CD4-positive, alpha-beta memory T cell (primary cell): ENCODE measurements around the gene DNAJC30. TPM values are rescaled to one million over a fixed set of nuclear protein-coding genes. Genes with fewer than 3 reads are reported as not detected.

Experiments
- CTCF ChIA-PET: fragments of 350-600 bp; sonication (Branson Sonifier 250); formaldehyde crosslinking; loops from one replicate; lab custom pipeline; 2021; ENCODE audit warnings: inconsistent platforms; ENCODE audit not compliant: partially characterized antibody; lab: Charles Lee
- POLR2A ChIA-PET: fragments of 350-600 bp; sonication (Branson Sonifier 250); formaldehyde crosslinking; loops from one replicate; lab custom pipeline; 2021; ENCODE audit not compliant: partially characterized antibody; lab: Charles Lee
- DNase-seq, 5 donors: peaks; one replicate each; pipeline versions ENCODE4 v3.0.0 to v3.0.0-alpha.2; 2020 to 2022; ENCODE audit warnings: mixed read lengths in 1 of 5
- H3K27ac ChIP-seq: one replicate; pipeline ENCODE4 v1.7.0; 2013; ENCODE audit warnings: low read depth, low read length
- H3K27me3 ChIP-seq: 2 replicates; pipeline ENCODE4 v1.7.0; 2013; ENCODE audit warnings: mild to moderate bottlenecking, low read length, moderate library complexity; ENCODE audit not compliant: insufficient read depth
- H3K36me3 ChIP-seq: 2 replicates; pipeline ENCODE4 v1.7.0; 2013; ENCODE audit warnings: mild to moderate bottlenecking, low read length, moderate library complexity; ENCODE audit not compliant: insufficient read depth
- H3K4me1 ChIP-seq: 2 replicates; pipeline ENCODE4 v1.7.0; 2013; ENCODE audit warnings: mild to moderate bottlenecking, low read length, moderate library complexity; ENCODE audit not compliant: insufficient read depth
- H3K4me3 ChIP-seq, 2 donors: one replicate each; pipeline ENCODE4 v1.7.0; 2013; ENCODE audit warnings: low read length in 2 of 2, mild to moderate bottlenecking in 1 of 2
- H3K9me3 ChIP-seq, 2 donors: one replicate each; pipeline ENCODE4 v1.7.0; 2013; ENCODE audit warnings: low read length in 2 of 2, control low read depth in 1 of 2; ENCODE audit not compliant: control insufficient read depth in 1 of 2
- H3K27ac Mint-ChIP-seq, 7 donors: one replicate each; pipeline ENCODE4 v1.8.0; 2020 to 2021; ENCODE audit warnings: mixed read lengths in 7 of 7, mild to moderate bottlenecking in 6 of 7, inconsistent platforms in 3 of 7, moderate library complexity in 3 of 7
- H3K27me3 Mint-ChIP-seq, 2 donors: one replicate each; pipeline ENCODE4 v1.8.0; 2020 to 2021; ENCODE audit warnings: mixed read lengths in 2 of 2
- H3K36me3 Mint-ChIP-seq, 2 donors: one replicate each; pipeline ENCODE4 v1.8.0; 2020 to 2021; ENCODE audit warnings: mixed read lengths in 2 of 2, inconsistent platforms in 1 of 2, mild to moderate bottlenecking in 1 of 2
- H3K4me1 Mint-ChIP-seq, 4 donors: one replicate each; pipeline ENCODE4 v1.8.0; 2020 to 2021; ENCODE audit warnings: mixed read lengths in 4 of 4, mild to moderate bottlenecking in 1 of 4
- H3K4me3 Mint-ChIP-seq, 8 donors: one replicate each; pipeline ENCODE4 v1.8.0; 2020 to 2021; ENCODE audit warnings: mixed read lengths in 8 of 8, mild to moderate bottlenecking in 7 of 8, moderate library complexity in 6 of 8, inconsistent platforms in 3 of 8
- H3K9me3 Mint-ChIP-seq, 8 donors: one replicate each; pipeline ENCODE4 v1.8.0; 2020 to 2021; ENCODE audit warnings: mixed read lengths in 8 of 8, mild to moderate bottlenecking in 5 of 8, inconsistent platforms in 3 of 8, moderate library complexity in 1 of 8
- intact Hi-C: fragments of 100-400 bp; cut with micrococcal nuclease; formaldehyde crosslinking; loops from one replicate; pipeline ENCODE4 v1.15.1; 2023
- polyA plus RNA-seq, 2 donors: library from polyadenylated mRNA; unstranded; fragments of 300-500 nt; fragmentation: Illumina TruSeq; gene quantifications; one replicate each; pipeline ENCODE4 v1.2.3, GENCODE V29; 2021
- total RNA-seq, 2 experiments: library from RNA; stranded (reverse); gene quantifications; one replicate each; pipeline ENCODE4 v1.2.3, GENCODE V29; 2021

DNAJC30 gene
- total and polyA plus RNA-seq, 4 experiments from 2014 or later, result 8.3 to 16.5 (median 12.8) TPM

DNA sequence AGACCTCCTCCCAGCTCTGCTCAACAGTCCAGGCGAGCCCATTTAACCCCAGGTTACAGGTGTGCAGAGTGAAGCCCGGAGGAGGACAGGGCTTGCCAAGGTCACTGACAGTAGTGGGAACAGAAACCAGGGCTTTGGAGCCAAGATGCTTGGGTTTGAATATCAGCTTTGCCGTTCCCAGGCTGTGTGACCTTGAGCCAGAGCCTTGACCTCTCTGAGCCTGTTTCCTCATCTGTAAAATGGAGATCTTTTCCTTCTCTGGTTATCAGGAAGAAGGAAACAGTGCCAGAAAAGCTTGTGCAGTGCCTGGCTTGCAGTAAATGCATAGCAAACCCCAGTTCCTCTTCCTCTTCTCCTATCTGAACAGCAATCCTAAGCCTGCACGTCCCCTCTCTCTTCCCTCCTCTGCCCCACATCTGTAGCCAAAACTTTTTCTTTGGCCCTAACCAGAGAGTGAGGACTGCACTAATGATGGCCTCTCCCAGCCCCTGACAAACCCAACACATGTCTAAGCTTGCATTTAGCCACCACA is 37.5 kb downstream of the DNAJC30 start:
- peaks cover 0 to 6% (median under 1%) of the 10 kb centered on the region in 4 donors for H3K4me1 Mint-ChIP-seq
- DNase-seq, result no peak
- H3K4me3 Mint-ChIP-seq, result no peak overlapping the region
- peaks cover 11% of the 10 kb centered on the region for H3K27me3 ChIP-seq
- H3K27ac Mint-ChIP-seq, result no peak overlapping the region
- H3K4me3 ChIP-seq, result no peak overlapping the region
- intact Hi-C loops, result no loop called here
- H3K4me1 ChIP-seq, result peaks cover 9% of the 10 kb centered on the region
- peaks cover 0 to 15% (median 6%) of the 10 kb centered on the region in 8 donors for H3K9me3 Mint-ChIP-seq
- ChIA-PET CTCF (interaction anchor here (1.0 to 1.3 kb wide), 2 partner anchors 80 to 89 kb away, joined by 3 to 4 read pairs; no protein-coding TSS in a partner anchor), POLR2A (no interaction called here)
- peaks cover 0 to 5% of the 10 kb centered on the region in 2 donors for H3K9me3 ChIP-seq
- H3K27me3 Mint-ChIP-seq, result peaks cover 31 to 37% of the 10 kb centered on the region in 2 donors
- no peaks in the 10 kb centered on the region for H3K36me3 ChIP-seq
- H3K36me3 Mint-ChIP-seq, result no peaks in the 10 kb centered on the region
- H3K27ac ChIP-seq, result no peak overlapping the region

DNA sequence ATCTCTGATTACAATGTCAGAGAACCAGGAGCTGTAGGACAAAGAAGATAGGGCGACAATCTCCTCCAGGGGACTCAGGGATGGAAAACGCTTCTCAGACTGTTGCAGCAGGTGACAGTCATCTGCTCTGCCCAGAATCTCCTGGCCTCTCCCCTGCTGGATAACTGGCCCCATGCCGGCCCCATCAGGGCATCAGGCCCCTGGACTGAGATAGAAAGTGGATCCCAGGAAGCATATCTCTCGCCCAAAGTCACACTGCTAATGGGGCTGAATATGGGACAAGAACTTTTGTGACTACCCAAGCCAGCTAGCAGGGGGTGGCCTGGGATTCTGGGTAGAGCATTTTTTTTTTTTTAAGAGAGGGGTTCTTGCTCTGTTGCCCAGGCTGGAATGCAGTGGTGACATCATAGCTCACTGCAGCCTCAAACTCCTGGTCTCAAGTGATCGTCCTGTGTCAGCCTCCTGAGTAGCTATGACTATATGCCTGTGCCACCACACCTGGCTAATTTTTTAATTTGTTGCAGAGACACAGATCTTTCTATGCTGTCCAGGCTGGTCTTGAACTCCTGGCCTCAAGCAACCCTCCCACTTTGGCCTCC is 38.5 kb downstream of the DNAJC30 start:
- peaks cover 10% of the 10 kb centered on the region for H3K27me3 ChIP-seq
- H3K9me3 Mint-ChIP-seq, result peaks cover 0 to 15% (median 6%) of the 10 kb centered on the region in 8 donors
- intact Hi-C loops, result no loop called here
- no peak overlapping the region for H3K27ac ChIP-seq
- ChIA-PET POLR2A (no interaction called here), CTCF (interaction anchor here (1.0 kb wide), 1 partner anchor 81 kb away, joined by 3 read pairs; no protein-coding TSS in a partner anchor)
- peaks cover 0 to 6% (median under 1%) of the 10 kb centered on the region in 4 donors for H3K4me1 Mint-ChIP-seq
- no peak overlapping the region for H3K4me3 Mint-ChIP-seq
- H3K36me3 ChIP-seq, result no peaks in the 10 kb centered on the region
- peaks cover 26 to 31% of the 10 kb centered on the region in 2 donors for H3K27me3 Mint-ChIP-seq
- H3K9me3 ChIP-seq, result peaks cover 0 to 5% of the 10 kb centered on the region in 2 donors
- DNase-seq, result no peak
- H3K36me3 Mint-ChIP-seq, result no peaks in the 10 kb centered on the region
- H3K27ac Mint-ChIP-seq, result no peak overlapping the region
- no peak overlapping the region for H3K4me3 ChIP-seq
- H3K4me1 ChIP-seq, result peaks cover 9% of the 10 kb centered on the region

DNA sequence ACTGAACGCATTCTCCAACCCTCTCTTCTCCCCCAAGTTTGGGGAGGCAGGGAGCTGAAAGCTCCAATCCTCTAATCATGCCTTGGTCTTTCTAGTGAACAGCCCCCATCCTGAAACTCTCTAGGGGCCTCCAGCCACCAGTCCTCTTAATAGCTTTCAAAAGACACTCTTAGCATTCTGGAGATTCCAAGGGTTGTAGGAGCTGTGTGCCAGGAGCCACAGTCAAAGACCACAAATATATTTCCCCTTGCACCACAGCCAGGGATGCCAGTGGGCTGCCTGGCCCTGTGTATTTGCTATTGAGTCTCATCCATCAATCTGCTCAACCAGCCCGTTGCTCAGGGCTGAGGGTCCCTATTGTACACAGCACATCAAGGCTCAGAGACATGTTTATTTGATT is 40.4 kb downstream of the DNAJC30 start:
- H3K27ac Mint-ChIP-seq, result no peak overlapping the region
- H3K36me3 ChIP-seq, result no peaks in the 10 kb centered on the region
- H3K27ac ChIP-seq, result no peak overlapping the region
- H3K4me1 Mint-ChIP-seq, result no peaks in the 10 kb centered on the region
- ChIA-PET POLR2A (interaction anchor here (0.6 kb wide), 1 partner anchor 199 kb away, joined by 3 read pairs; no protein-coding TSS in a partner anchor), CTCF (no interaction called here)
- H3K4me3 ChIP-seq, result no peak overlapping the region
- H3K27me3 Mint-ChIP-seq, result peaks cover 18 to 24% of the 10 kb centered on the region in 2 donors
- H3K4me1 ChIP-seq, result peaks cover under 1% of the 10 kb centered on the region
- H3K9me3 ChIP-seq, result peaks cover 0 to 5% of the 10 kb centered on the region in 2 donors
- H3K4me3 Mint-ChIP-seq, result no peak overlapping the region
- intact Hi-C loops, result no loop called here
- no peak for DNase-seq
- no peaks in the 10 kb centered on the region for H3K36me3 Mint-ChIP-seq
- no peaks in the 10 kb centered on the region for H3K27me3 ChIP-seq
- H3K9me3 Mint-ChIP-seq, result peaks cover 0 to 15% (median 6%) of the 10 kb centered on the region in 8 donors

DNA sequence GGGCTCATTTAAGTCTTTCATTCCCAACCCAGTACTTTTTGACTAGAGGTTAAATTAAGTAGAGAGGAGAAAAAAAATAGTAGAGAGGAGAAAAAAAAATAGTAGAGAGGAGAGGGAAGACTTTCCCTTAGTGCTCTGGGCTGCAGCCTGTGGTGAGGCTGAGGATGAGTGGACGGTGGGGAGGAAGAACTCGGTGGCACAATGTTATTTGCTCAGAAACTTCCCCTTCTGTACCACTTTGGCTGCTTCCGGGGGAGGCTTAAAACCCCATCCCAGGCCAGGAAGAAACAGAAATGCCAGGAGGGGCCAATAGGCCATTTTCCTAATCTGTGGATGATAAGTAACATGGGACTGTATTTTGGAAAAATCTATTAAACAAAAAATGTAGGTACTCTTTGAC is 44.3 kb downstream of the DNAJC30 start:
- H3K36me3 Mint-ChIP-seq, result no peaks in the 10 kb centered on the region

DNA sequence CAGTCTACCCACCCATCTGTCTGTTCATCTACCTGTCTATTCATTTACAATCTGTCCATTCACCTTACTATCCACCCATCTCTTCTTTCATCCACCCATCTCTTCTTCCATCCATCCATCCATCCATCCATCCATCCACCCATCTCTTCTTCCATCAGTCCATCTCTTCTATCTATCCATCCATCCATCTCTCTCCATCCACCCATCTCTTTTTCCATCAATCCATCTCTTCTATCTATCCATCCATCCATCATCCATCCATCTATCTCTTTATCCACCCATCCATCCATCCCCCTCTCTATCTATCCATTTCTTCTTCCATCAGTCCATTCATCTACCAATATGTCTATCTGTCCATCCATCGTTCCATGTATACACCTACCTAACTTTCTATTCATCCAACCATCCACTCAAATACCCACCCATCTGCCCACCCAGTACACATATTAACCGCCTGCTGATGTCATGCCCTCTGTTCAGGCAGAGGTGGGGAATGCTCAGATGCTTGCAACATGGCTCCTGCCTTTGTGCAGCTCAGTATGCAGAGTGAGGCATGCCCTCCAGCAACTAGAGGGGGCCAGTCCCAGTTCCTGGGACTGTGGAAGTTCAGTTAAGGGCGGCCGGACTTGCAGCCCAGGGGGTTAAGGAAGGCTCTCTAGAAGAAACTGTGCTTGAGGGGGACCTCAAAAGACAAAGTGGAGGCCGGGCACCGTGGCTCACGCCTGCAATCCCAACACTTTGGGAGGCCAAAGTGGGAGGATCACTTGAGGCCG is 47.6 kb downstream of the DNAJC30 start:
- no peaks in the 10 kb centered on the region for H3K27me3 ChIP-seq
- ChIA-PET POLR2A (no interaction called here), CTCF (no interaction called here)
- no peaks in the 10 kb centered on the region for H3K36me3 ChIP-seq
- no peak overlapping the region for H3K27ac ChIP-seq
- DNase-seq, result no peak
- H3K9me3 ChIP-seq, result no peaks in the 10 kb centered on the region
- no peak overlapping the region for H3K4me3 ChIP-seq
- no peak overlapping the region for H3K27ac Mint-ChIP-seq
- peaks cover 0 to 6% (median 0%) of the 10 kb centered on the region in 8 donors for H3K9me3 Mint-ChIP-seq
- H3K36me3 Mint-ChIP-seq, result no peaks in the 10 kb centered on the region
- peaks cover 28 to 29% of the 10 kb centered on the region in 2 donors for H3K27me3 Mint-ChIP-seq
- H3K4me3 Mint-ChIP-seq, result no peak overlapping the region
- intact Hi-C loops, result no loop called here
- H3K4me1 Mint-ChIP-seq, result no peaks in the 10 kb centered on the region
- H3K4me1 ChIP-seq, result no peaks in the 10 kb centered on the region

More for the DNA sequence above, 44.3 kb downstream of the DNAJC30 start:
- Mint-ChIP-seq H3K4me1 (no peaks in the 10 kb centered on the region), H3K4me3 (no peak overlapping the region), H3K27me3 (peaks cover 19 to 26% of the 10 kb centered on the region in 2 donors), H3K9me3 (peaks cover 0 to 15% (median 6%) of the 10 kb centered on the region in 8 donors), H3K27ac (peak overlapping the region in 1 of 7 donors; percentile 9)
- ChIA-PET CTCF (no interaction called here), POLR2A (no interaction called here)
- no peak for DNase-seq
- intact Hi-C loops, result no loop called here
- Histone ChIP-seq H3K4me1 (no peaks in the 10 kb centered on the region), H3K27me3 (no peaks in the 10 kb centered on the region), H3K27ac (no peak overlapping the region), H3K36me3 (no peaks in the 10 kb centered on the region), H3K9me3 (peaks cover 0 to 5% of the 10 kb centered on the region in 2 donors), H3K4me3 (no peak overlapping the region)

DNA sequence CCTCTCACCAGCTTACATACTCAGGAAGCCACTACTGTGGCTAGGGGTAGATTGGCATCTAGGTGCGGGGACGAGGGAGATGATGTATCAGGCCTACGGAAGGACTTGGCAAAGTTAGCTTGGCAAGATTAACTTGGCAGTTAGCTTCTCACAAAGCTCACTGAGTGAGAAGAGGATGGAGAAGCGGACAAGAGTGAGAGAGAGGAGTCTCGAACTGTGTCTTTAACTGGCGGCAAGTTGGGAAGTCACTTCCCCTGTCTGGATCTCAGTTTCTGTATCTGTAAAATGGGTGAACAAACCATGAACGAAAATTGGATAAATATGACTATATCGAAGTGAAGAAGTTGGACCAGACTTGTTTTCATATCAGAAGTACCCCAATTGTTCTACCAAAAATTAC is 49.4 kb downstream of the DNAJC30 start:
- Histone ChIP-seq H3K27ac (no peak overlapping the region), H3K36me3 (no peaks in the 10 kb centered on the region), H3K9me3 (no peaks in the 10 kb centered on the region), H3K4me3 (no peak overlapping the region), H3K27me3 (no peaks in the 10 kb centered on the region), H3K4me1 (no peaks in the 10 kb centered on the region)
- H3K36me3 Mint-ChIP-seq, result no peaks in the 10 kb centered on the region
- no peak for DNase-seq
- ChIA-PET CTCF (no interaction called here), POLR2A (no interaction called here)
- no peak overlapping the region for H3K27ac Mint-ChIP-seq
- H3K4me1 Mint-ChIP-seq, result no peaks in the 10 kb centered on the region
- H3K27me3 Mint-ChIP-seq, result peaks cover 35% of the 10 kb centered on the region in 2 donors
- H3K4me3 Mint-ChIP-seq, result no peak overlapping the region
- peaks cover 0 to 3% (median 0%) of the 10 kb centered on the region in 8 donors for H3K9me3 Mint-ChIP-seq
- intact Hi-C loops, result no loop called here

DNA sequence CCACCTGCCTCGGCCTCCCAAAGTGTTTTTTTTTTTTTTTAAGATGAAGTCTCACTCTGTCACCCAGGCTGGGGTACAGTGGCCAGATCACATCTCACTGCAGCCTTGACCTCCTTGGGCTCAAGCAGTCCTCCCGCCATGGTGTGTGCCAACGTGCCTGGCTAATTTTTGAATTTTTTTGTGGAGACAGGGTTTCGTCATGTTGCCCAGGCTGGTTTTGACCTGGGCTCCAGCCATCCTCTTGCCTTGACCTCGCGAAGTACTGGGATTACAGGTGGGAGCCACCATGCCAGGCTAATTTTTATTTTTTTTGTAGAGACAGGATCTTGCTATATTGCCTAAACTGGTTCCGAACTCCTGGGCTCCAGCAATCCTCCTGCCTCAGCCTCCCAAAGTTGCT is 49.9 kb downstream of the DNAJC30 start:
- DNase-seq, result no peak
- no peaks in the 10 kb centered on the region for H3K9me3 ChIP-seq
- no peaks in the 10 kb centered on the region for H3K36me3 ChIP-seq
- H3K4me1 ChIP-seq, result no peaks in the 10 kb centered on the region
- Mint-ChIP-seq H3K27ac (no peak overlapping the region), H3K4me1 (no peaks in the 10 kb centered on the region), H3K9me3 (no peaks in the 10 kb centered on the region), H3K4me3 (no peak overlapping the region), H3K36me3 (no peaks in the 10 kb centered on the region), H3K27me3 (peaks cover 39 to 40% of the 10 kb centered on the region in 2 donors)
- POLR2A ChIA-PET, result no interaction called here
- intact Hi-C loops, result no loop called here
- no peak overlapping the region for H3K4me3 ChIP-seq
- no peak overlapping the region for H3K27ac ChIP-seq
- H3K27me3 ChIP-seq, result no peaks in the 10 kb centered on the region
- CTCF ChIA-PET, result no interaction called here
